DMS153 treated with DMSO at 0.1 percent for 48 hours (cell line): ENCODE results near the gene GTF3A.

Experiments
- DNase-seq: peaks from one replicate; lab custom pipeline; 2025; ENCODE audit not compliant: unreplicated experiment; lab: John Stamatoyannopoulos, UW

GTF3A gene

DNA sequence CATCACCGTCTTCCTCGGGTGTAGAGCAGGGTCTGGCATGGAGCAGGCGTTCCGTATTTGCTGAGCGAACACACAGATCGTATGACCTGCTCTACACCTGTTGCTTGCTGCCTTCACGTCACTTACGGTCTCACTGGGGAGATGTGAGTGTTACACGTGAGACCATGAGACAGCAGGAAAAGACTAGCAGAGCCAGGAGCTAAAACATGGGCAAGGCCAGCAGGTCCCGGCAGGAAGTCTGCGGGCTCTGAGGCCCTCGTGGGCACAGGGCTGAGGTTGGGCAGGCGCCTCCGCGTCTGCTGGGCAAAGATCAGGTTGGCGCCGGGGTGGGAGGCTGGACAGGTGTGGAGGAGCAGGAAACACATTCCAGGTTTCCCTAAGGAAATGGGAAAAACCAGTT is 19.7 kb upstream of the GTF3A start:
- peak; percentile 49 for DNase-seq

DNA sequence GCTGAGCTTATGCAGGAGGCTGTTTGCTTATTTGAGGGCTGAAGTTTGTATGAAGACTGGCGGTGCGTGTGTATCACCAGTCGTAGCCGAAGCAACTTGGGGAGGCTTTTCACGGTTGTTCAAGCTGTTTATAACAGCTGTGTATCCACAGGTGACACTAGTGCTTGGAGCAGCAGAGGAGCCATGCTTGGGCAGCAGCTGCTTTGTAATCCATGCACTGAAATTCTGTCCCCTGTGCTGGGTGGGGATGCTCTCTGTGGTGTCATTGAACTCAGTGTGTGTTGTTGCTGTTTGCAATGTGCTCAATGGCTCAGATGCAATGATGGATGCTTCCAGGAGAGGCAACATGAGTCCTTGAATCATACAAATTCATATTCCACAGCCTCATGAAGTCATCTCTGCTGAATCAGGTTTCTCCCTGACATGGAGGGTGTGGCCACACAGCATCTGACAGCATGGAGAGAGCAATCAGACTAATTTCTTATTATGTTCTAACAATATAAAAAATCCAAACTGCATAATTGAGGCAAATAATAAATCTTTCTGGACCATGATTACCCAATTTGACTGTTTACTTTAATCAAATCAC is 18.8 kb upstream of the GTF3A start:
- DNase-seq, result no peak

DNA sequence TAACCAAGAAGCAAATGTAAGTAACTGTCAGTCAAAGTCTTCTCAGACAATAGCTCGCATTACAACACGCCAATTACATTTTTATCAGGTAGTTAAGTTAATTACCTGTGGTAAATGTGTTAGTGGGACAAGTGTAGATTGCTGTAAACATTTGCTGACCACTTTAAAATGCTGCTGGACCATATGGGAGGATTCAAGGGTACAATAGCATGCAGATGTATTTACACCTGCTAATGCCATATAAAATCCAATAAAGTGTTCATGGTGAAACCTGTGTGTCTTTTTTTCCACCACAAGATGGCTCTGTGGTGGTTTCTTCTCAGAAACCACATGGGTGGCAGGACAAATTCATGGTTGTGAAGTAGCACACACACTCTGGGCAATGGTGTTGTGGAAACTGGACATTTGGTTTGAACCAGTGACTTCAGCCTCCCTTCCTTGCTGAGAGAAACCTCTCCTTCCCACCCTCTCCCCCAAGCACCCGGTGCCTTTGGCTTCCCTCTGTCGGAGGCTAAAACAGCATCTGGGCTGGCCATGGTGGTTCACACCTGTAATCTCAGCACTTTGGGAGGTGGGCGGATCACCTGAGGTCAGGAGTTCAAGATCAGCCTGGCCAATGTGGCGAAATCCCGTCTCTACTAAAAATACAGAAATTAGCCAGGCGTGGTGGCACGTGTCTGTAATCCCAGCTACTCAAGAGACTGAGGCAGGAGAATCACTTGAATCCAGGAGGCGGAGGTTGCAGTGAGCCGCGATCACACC is 18.1 kb upstream of the GTF3A start:
- peak; percentile 62 for DNase-seq

DNA sequence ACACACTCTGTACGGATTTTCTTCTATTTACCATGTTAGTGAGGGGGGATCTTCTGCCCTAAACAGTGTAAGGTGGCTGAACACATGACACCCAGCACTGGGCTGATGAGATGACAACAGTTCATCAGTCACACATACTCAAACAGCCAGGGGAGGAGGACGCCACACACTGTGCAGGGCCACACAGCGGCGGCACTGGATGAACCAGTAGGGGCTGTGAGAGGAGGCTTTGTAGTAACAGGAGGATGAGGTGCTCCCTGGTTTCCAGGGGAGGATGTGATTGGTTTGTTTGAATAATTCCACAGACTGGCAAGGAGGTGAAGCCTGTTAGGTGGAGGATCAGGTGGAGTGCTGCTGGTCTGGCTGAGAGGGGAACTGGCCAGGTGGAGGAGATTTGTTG is 16.3 kb upstream of the GTF3A start:
- DNase-seq, result no peak

DNA sequence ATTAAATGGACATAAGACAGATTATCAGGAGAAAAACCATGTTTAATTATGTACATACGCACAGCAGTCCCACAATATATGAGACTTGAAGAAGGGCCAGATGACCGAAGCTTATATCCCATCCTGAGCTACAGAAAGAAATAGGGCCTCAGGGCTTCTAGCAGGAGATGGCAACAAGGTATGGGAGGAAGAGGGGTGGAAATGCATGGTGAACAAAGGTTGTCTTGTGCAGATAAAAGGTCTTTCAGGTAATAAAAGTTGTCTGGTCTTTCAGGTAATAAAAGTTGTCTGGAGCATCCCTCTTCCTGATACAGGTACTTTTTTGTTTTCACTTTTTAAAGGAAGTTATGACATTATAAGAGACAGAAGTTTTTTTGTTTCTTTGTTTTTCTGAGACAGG is 15.4 kb upstream of the GTF3A start:
- no peak for DNase-seq

DNA sequence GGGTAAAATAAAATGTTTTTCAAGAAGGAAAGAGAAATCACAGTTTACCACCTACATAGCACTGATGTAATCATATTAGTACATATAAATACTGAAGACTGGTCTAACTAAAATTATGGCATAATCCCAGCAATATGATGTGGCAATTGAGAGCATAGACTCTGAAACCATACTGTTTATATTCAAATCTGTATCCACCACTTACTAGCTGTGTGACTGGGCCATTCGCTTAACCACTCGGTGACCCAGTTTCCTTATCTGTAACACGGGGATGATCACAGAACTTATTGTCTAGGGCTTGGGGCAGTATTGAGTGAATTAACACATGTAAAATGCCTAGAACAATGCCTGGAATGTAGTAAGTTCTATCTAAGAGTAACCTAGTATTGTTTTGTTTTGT is 13.1 kb upstream of the GTF3A start:
- DNase-seq, result no peak

DNA sequence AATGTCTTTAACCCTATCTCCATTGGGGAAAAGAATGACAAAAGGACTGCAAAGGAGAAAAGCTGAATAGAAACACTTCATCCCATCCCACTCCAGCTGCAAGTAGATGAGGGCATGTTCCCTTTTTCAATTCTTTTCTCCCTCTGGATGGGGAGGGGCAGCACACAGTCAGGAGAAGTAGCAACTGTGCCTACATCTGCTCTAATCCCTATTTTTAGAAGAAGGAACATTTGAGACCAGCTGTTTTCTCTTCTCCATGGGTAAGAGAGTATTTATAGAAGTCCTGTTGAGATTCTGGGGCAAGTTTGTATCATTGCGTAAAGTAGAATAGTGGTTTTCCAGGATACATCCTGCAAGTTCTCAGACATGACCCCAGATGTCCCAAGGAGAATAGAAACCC is 9.3 kb upstream of the GTF3A start:
- DNase-seq, result no peak

DNA sequence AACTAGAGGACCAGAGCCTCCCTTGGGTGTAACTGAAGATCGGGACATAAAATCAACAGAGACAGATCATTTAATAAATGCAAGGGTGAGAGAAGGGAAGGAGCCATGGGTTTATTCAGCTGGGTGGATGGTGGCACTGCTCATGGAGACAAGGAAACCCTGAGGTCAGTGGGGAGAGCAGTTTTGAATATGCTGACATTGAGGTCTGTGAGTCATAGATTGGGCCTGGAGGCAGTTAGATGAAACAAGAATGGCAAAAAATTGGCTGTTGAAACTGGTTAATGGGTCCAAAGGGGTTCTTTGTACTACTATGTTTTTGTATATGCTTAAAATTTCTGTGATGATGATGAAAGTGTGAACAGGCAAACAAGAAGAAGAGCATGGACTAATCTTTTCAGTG is 5.1 kb upstream of the GTF3A start:
- no peak for DNase-seq

DNA sequence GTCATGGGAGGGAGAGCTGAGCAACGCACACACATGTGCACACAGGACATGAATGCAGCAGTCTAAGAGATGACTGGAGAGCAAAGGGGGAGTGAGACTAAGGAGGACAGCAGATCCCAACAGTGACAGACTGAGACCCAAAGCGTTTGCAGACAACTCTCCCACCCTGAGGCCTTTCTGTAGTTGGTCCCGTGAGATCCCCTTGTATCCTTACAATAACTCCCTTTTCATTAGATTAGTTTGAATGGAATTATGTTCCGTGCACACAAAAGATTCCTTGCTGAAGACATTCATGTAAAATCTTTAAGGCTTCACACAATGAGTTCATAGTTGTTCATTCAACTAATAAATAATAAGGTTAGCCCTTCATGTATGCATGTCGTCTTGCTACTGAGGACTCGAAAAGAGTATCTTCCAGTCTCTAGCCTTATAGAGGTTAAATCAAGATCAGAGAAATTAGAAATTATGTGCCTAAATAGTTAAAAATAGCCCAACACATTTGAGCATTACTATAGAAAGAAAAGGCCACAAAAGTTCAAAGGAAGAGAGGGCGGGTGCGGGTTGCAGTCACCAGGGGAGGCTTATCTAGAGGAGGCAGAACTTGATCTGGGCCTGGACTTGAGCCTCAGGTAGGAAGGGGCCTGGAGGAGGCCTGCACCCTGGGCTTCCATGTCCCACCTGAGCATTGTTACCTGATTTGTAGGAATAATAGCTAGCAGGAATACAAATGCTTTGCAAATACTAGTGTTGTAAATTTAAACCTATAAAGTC is 3.1 kb upstream of the GTF3A start:
- DNase-seq, result no peak

DNA sequence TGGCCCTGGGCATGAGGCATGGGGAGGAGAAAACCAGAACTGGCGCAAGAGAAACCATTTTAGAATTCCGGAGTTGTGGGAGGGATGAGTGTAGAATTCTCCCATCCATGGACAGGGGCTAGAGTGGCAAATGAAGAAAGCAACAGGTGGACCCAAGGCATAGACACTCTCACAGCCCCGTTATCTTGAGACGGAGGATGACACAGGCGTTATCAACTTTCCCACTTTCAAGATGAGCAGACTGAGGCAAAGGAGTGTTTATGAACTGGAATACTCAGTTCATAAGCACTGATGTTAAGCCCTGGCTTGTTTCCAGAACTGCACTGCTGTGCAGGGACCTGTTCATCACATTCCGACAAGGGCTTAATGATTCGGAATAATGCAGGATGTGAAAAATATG is 1.1 kb upstream of the GTF3A start:
- DNase-seq, result no peak

DNA sequence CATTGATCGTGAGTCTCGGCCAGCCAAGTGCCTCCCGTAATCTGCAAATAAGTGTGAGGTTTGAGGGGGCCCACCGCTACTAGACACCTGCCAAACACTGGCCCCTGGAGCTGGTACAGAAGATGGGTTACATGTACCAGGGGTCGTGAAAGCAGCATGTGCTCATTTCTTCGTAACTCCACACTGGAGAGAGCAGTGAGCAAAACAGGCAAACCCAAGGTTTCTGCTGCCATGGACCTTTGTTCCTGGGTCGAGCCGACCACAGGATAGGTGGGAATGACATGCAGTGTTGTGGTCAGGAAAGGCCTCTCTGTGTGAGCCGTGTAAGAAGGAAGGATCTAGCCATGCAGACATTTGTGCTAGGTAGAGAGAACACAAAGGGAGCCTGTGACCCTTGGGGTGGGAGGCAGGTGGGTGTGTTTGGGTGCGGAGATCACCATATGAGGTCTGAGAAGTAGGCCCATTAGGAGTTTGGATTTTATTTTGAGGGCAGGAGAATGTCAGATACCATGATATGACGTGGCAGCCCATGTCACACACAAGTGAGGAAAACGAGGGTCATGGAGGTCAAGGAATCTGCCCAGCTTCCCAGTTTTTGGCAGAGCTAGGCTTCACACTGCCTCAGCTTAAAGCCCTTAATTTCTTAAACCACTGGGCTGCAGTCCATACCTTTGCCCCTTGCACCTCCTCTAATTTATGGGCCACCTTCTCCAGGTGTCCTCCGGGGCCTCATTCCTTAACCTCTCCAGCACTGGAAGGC is 919 bp downstream of the GTF3A start:
- DNase-seq, result no peak

DNA sequence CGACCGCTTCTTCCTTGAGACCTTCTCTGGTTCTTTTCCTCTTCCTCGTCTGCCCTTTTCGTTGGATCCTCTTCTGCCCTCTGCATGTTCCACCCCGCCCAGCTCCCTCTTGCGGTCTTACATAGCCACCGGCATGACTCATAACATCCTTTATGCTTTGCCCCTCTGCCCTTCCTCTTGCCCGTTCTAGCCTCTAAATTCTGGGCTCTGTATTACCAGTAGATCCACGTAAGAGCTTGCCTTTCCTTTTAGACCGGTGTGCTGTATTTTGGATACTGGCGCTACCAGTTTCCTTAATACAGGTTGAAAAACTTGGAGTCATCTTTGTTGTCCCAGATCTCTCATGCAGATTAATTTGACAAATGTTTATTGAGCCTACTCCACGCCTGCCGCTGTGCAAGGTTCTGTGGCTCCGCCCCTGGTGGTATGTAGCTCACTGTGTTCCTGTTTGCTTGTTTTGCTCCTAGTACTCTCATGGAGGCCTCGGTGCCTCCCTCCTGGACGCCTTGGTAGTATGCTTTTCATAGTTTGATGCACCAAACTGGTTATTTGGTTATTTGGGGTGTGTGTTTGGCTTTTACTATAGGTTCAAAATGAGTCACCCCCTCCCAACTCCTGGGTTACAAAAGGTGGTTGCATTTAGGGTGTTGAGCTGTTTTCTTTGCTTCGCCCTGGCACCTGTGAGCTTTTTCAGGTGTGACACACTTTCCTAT is 1.7 kb downstream of the GTF3A start:
- peak; percentile 74 for DNase-seq

DNA sequence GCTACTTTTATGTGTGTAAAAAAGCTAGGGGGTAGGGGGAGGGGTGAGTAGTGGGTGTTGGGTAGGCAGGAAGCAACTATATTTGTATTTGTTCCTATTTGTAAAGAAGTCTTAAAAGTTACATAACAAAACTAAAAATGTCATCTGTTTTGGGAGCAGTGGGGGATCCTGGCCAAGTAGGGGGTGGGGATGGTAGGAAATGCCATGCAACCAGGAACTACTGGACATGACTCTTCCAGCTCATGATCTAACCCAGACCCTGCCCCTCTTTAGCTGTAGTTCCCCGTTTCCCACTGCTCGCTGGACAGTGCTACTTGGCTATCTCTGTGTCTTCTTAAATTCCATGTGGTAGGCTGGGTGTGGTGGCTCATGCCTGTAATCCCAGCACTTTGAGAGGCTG is 3.2 kb downstream of the GTF3A start:
- no peak for DNase-seq

DNA sequence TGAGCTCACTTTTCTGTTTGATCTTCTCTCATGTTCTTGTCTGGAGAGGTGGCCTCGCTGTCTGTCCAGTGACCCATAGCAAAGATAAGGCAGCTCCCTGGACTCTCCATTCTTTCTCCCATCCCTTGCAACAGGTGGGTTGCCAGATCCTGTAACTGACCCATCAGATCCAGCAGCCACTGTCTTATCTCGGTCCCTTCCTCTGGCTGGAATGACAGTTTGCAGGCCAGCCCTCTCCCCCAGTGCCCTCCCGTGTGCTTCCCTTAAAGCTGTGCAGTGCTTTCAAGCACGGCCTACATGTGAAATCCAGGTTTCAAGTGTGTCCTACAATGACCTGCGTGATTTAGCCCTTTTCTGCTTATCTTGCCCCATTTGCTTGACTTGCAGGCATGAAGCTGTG is 3.7 kb downstream of the GTF3A start:
- no peak for DNase-seq

DNA sequence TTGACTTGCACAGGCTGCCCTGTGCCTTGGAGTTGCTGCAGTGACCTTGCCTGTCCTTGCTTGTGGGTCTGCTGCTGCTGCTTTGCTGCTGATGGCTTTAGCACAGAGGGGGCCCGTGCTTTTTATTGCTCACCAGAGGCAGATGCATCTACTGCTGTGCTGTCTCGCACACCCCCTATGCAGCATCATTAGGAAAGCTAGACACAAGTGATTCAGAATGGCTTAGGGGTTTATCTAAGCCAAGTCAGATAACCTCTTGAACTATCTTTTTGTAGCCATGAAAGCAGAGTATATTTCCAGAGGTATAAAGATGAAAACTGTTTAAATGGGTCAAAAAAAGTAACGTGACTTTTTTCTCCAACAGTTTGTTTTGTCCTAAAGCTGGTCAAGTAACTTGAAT is 7.8 kb downstream of the GTF3A start:
- DNase-seq, result no peak

DNA sequence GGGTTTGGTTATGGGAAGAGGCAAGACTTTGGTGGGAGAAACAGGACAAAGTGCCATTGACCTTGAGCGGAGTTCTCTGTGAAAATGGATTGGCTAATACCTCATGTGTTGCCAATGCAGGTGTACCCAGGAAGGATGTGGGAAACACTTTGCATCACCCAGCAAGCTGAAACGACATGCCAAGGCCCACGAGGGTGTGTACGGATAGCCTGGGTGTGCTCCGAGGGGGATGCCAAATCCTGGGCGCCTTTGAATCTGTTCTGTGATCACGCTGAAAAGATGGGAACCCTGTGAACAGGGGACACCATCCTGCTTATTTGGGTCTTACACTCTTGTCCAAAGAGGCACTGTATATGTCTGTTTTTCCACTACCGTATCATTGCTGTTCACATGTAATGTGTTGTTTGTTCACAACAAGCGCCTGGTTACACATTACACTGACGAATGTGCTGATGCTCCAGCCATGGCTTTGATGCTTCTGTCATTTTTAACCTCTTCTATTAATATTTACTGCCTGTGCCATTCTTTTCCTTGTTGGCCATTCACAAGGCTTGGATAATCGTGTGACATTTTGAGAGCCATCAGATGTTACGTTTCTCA is 8.3 kb downstream of the GTF3A start:
- DNase-seq, result no peak

DNA sequence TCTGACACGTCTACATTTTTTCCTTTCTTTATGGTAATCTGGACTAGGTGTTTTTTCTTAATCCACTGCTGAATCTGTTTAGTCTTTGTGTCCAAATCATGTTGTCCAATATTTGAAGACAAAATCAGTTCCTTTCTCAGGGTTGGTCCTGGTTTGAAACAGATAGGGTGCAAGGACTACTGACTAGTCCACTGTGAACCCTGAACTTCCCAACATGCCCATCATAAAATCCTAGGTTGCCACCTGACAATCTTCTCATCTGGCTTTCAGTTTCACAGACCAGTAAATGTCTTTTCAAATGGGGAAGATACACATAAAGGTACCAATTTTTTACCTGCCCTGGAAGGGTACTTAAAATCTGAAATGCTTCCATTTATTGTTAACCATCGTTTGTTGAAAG is 12.7 kb downstream of the GTF3A start:
- DNase-seq, result no peak

DNA sequence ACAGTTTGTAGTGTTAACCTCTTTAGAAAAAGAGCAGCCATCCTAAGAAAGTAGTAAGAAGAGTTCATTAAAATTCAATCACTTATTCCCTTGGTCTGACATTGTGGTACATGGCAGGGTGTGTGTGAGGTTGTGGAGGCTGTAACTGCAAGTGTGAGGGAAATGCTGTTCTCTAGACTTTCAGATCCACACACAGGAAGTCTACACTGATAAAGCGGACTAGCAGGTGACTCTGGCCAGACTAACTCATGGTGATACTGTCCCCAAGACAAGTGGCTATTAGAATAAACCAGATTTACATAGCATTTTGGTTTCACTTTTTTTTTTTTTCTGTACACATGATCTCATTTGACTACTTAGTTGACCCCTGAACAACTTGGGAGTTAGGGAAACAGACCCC is 16.0 kb downstream of the GTF3A start:
- no peak for DNase-seq

DNA sequence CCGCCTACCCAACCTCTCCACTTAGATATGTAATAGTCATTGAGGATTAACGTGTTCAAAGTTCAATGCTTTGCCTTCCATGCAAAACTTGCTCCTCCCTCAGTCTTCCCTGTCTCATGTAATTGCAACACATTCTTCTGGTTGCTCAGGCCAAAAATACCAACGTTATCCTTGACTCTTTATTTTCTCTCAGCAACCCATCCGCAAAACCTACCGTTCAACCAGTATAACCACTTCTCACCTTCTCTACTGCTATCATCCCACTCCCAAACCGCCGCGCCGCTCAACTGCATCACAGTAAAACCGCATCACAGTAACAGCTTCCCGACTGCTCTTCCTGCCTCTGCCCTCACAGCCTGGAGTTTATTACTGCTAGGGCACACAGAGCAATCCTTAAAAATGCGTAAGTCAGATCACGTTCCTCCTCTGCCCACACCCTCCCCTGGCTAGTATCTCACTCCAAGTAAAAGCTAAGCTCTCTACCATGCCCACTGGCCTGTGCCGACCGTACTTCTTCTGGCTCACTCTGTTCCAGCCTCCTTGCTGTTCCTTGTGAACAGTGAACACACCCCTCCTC is 17.7 kb downstream of the GTF3A start:
- no peak for DNase-seq

DNA sequence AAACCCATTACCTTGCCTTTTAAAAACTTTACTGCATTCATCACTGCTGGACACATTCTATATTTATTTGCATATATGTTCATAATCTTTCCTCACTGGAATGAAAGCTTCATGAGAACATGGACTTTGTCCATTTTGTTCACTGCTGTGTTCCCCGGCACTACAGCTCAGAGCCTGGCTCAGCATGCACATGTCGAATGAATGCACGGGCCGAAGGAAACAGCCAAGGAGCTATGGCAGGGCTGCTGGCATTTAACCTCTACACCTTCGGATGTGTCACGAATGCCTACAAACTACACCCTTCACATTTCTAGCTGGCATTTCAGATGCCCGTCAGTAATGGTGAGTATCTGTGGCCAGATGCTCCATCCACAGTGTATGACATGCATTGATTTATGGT is 18.4 kb downstream of the GTF3A start:
- DNase-seq, result no peak
